ENCODE results near the gene C6orf47. TPM values are rescaled to one million over a fixed set of nuclear protein-coding genes. Genes with fewer than 3 reads are reported as not detected.

Gene C6orf47
- total and polyA plus RNA-seq, 2 of the 13 experiments (the other 11 are each of a cell fraction or from before 2014, with no cell fraction given), result 1.7 to 18.1 TPM

DNA sequence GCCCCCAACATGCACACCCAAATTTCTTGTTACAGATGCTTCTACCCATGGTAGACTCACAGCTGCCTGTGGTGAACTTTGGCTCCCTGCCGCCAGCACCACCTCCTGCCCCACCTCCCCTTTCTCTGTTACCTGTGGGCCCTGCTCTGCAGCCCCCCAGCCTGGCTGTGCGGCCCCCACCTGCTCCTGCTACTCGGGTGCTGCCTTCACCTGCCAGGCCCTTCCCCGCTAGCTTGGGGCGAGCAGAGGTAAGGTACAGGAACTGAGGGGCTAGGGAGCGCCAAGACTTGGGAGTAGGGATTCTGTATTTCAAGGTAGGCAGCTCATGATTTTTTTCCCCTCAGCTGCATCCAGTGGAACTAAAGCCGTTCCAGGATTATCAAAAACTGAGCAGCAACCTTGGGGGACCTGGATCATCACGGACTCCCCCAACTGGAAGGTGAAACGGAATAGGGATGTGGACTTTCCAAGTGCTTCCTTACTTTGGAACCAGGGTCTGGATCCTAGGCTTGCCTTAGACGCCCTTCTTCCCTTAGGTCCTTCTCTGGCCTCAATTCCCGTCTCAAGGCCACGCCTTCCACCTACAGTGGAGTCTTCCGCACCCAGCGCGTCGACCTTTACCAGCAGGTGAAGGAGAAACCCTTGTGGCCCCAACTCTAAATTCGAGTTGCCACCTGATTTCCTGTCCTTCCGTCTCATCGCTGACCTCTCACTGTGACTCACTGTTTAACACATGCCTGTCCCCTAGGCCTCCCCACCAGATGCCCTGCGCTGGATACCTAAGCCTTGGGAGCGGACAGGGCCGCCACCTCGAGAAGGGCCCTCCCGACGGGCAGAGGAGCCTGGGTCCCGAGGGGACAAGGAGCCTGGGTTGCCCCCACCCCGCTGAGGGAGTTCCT lies 23.6 kb downstream of the C6orf47 start (continued):
- TF ChIP-seq, protein P1, sequence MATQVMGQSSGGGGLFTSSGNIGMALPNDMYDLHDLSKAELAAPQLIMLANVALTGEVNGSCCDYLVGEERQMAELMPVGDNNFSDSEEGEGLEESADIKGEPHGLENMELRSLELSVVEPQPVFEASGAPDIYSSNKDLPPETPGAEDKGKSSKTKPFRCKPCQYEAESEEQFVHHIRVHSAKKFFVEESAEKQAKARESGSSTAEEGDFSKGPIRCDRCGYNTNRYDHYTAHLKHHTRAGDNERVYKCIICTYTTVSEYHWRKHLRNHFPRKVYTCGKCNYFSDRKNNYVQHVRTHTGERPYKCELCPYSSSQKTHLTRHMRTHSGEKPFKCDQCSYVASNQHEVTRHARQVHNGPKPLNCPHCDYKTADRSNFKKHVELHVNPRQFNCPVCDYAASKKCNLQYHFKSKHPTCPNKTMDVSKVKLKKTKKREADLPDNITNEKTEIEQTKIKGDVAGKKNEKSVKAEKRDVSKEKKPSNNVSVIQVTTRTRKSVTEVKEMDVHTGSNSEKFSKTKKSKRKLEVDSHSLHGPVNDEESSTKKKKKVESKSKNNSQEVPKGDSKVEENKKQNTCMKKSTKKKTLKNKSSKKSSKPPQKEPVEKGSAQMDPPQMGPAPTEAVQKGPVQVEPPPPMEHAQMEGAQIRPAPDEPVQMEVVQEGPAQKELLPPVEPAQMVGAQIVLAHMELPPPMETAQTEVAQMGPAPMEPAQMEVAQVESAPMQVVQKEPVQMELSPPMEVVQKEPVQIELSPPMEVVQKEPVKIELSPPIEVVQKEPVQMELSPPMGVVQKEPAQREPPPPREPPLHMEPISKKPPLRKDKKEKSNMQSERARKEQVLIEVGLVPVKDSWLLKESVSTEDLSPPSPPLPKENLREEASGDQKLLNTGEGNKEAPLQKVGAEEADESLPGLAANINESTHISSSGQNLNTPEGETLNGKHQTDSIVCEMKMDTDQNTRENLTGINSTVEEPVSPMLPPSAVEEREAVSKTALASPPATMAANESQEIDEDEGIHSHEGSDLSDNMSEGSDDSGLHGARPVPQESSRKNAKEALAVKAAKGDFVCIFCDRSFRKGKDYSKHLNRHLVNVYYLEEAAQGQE (IDR thresholded peaks at IDR 0.05; ENCODE audit: borderline replicate concordance in 1 of 2, low read depth in 1 of 2, low read length in 2 of 2), result no peak
- TF ChIP-seq ZNF337 (CRISPR knock-in tag; IDR thresholded peaks at IDR 0.05; ENCODE audit: borderline replicate concordance, low read depth), result no peak
- peak; percentile 53 for TF ChIP-seq RBFOX2 (IDR thresholded peaks at IDR 0.05; ENCODE audit: low read depth, low read length)
- TF ChIP-seq, protein P2, sequence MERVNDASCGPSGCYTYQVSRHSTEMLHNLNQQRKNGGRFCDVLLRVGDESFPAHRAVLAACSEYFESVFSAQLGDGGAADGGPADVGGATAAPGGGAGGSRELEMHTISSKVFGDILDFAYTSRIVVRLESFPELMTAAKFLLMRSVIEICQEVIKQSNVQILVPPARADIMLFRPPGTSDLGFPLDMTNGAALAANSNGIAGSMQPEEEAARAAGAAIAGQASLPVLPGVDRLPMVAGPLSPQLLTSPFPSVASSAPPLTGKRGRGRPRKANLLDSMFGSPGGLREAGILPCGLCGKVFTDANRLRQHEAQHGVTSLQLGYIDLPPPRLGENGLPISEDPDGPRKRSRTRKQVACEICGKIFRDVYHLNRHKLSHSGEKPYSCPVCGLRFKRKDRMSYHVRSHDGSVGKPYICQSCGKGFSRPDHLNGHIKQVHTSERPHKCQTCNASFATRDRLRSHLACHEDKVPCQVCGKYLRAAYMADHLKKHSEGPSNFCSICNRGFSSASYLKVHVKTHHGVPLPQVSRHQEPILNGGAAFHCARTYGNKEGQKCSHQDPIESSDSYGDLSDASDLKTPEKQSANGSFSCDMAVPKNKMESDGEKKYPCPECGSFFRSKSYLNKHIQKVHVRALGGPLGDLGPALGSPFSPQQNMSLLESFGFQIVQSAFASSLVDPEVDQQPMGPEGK (CRISPR knock-in tag; IDR thresholded peaks at IDR 0.05), result peak; percentile 71
- TF ChIP-seq ZNF878 (CRISPR knock-in tag; IDR thresholded peaks at IDR 0.05), result no peak
- TF ChIP-seq CENPT (CRISPR knock-in tag; IDR thresholded peaks at IDR 0.05; ENCODE audit: low read depth), result no peak
- peak; percentile 53 for TF ChIP-seq POLR2AphosphoS5 (IDR thresholded peaks at IDR 0.05; ENCODE audit: low read depth, low read length)
- TF ChIP-seq ZNF605 (CRISPR knock-in tag; IDR thresholded peaks at IDR 0.05), result no peak
- TF ChIP-seq, protein P3, sequence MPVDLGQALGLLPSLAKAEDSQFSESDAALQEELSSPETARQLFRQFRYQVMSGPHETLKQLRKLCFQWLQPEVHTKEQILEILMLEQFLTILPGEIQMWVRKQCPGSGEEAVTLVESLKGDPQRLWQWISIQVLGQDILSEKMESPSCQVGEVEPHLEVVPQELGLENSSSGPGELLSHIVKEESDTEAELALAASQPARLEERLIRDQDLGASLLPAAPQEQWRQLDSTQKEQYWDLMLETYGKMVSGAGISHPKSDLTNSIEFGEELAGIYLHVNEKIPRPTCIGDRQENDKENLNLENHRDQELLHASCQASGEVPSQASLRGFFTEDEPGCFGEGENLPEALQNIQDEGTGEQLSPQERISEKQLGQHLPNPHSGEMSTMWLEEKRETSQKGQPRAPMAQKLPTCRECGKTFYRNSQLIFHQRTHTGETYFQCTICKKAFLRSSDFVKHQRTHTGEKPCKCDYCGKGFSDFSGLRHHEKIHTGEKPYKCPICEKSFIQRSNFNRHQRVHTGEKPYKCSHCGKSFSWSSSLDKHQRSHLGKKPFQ (CRISPR knock-in tag; IDR thresholded peaks at IDR 0.05; ENCODE audit: insufficient replicate concordance), result no peak
- TF ChIP-seq, protein P4, sequence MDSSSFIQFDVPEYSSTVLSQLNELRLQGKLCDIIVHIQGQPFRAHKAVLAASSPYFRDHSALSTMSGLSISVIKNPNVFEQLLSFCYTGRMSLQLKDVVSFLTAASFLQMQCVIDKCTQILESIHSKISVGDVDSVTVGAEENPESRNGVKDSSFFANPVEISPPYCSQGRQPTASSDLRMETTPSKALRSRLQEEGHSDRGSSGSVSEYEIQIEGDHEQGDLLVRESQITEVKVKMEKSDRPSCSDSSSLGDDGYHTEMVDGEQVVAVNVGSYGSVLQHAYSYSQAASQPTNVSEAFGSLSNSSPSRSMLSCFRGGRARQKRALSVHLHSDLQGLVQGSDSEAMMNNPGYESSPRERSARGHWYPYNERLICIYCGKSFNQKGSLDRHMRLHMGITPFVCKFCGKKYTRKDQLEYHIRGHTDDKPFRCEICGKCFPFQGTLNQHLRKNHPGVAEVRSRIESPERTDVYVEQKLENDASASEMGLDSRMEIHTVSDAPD (CRISPR knock-in tag; IDR thresholded peaks at IDR 0.05), result no peak
- TF ChIP-seq, protein P5, sequence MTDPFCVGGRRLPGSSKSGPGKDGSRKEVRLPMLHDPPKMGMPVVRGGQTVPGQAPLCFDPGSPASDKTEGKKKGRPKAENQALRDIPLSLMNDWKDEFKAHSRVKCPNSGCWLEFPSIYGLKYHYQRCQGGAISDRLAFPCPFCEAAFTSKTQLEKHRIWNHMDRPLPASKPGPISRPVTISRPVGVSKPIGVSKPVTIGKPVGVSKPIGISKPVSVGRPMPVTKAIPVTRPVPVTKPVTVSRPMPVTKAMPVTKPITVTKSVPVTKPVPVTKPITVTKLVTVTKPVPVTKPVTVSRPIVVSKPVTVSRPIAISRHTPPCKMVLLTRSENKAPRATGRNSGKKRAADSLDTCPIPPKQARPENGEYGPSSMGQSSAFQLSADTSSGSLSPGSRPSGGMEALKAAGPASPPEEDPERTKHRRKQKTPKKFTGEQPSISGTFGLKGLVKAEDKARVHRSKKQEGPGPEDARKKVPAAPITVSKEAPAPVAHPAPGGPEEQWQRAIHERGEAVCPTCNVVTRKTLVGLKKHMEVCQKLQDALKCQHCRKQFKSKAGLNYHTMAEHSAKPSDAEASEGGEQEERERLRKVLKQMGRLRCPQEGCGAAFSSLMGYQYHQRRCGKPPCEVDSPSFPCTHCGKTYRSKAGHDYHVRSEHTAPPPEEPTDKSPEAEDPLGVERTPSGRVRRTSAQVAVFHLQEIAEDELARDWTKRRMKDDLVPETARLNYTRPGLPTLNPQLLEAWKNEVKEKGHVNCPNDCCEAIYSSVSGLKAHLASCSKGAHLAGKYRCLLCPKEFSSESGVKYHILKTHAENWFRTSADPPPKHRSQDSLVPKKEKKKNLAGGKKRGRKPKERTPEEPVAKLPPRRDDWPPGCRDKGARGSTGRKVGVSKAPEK (CRISPR knock-in tag; IDR thresholded peaks at IDR 0.05; ENCODE audit: borderline replicate concordance), result no peak
- no peak for TF ChIP-seq TCF7L2 (IDR thresholded peaks at IDR 0.05; ENCODE audit: low read depth, low read length)
- TF ChIP-seq NONO (IDR thresholded peaks at IDR 0.05), result no peak
- no peak; the same call in 1 of the 2 replicates for TF ChIP-seq NONO (CRISPR knock-in tag; conservative IDR thresholded peaks at IDR 0.05)
- no peak for TF ChIP-seq ZFP36L2 (CRISPR knock-in tag; IDR thresholded peaks at IDR 0.05)
- 0 out of 2 replicates have a peak, but pooled peaks have one; percentile 2 for TF ChIP-seq KDM2A (CRISPR knock-in tag; IDR thresholded peaks at IDR 0.05; ENCODE audit: borderline replicate concordance, low read depth)

Data from HepG2 (cell line).